AG04450 (cell line): ENCODE results near the gene DERA. TPM values are rescaled to one million over a fixed set of nuclear protein-coding genes. Genes with fewer than 3 reads are reported as not detected.
"Not testable (repeated sequence)": the region's sequence is repeated elsewhere in the genome, so short reads cannot be mapped to it uniquely, and the experiment has no call there.

Experiments used
- CTCF ChIA-PET: fragments of 300-600, 350-600 bp; formaldehyde crosslinking; extraction: SDS; loops from one replicate; lab custom pipeline; 2022; ENCODE audit warnings: antibody characterized with exemption, inconsistent platforms; lab: Charles Lee
- POLR2A ChIA-PET: fragments of 350-600 bp; formaldehyde crosslinking; extraction: SDS; loops from one replicate; lab custom pipeline; 2021; ENCODE audit warnings: antibody characterized with exemption, inconsistent platforms; lab: Yijun Ruan, JAX
- DNase-seq: peaks from one replicate; pipeline ENCODE4 v3.0.0-alpha.2; 2011; ENCODE audit warnings: low read depth, low spot score
- H3K27ac ChIP-seq: one replicate; pipeline ENCODE4 v1.5.1; 2012; ENCODE audit warnings: low read depth, low read length, control low read depth
- H3K27me3 ChIP-seq: one replicate; pipeline ENCODE4 v1.6.0; 2012; ENCODE audit warnings: low read length; ENCODE audit not compliant: control insufficient read depth, insufficient read depth
- H3K4me3 ChIP-seq: 2 replicates; pipeline ENCODE4 v1.5.1; 2011; ENCODE audit warnings: mild to moderate bottlenecking, low read depth, low read length, control low read depth
- H3K9me3 ChIP-seq: 2 replicates; pipeline ENCODE4 v1.5.1; 2012; ENCODE audit warnings: low read length; ENCODE audit not compliant: control insufficient read depth, insufficient read depth
- polyA plus RNA-seq: library from polyadenylated mRNA; depleted of rRNA; stranded (reverse); fragments of >200 nt; gene quantifications from 2 replicates; pipeline ENCODE4 v1.2.3, GENCODE V29; 2011
- TF ChIP-seq, protein P1 (sequence below): IDR thresholded peaks from 2 replicates; pipeline ENCODE4 v1.5.1; 2011; ENCODE audit warnings: low read depth, low read length, control low read depth, inconsistent platforms

Gene DERA
- polyA plus RNA-seq, 1 experiment, result 44.3 TPM

DNA sequence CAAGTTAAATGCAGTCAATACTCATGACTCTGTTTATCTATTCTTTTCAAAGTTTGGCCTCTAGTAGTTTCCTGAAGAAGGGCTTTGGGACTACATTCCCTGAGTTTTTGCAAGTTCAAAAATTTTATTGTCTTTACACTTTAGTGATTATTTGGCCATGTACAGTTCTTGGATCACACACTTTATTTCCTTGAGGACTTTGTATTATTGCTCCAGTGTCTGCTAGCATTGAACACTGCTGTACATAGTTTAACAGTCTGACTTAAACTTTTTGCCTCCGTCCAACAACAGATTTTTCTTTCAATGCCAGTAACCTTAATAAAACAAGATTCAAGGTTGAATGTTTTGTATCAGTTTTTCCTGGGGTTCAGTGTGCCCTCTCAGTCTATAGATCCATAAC, 132.3 kb downstream of the DERA start:
- H3K27me3 ChIP-seq, result no peaks in the 10 kb centered on the region
- H3K9me3 ChIP-seq, result no peaks in the 10 kb centered on the region
- H3K4me3 ChIP-seq, result no peak overlapping the region
- H3K27ac ChIP-seq, result no peak overlapping the region
- POLR2A ChIA-PET, result no interaction called here
- TF ChIP-seq, protein P1, sequence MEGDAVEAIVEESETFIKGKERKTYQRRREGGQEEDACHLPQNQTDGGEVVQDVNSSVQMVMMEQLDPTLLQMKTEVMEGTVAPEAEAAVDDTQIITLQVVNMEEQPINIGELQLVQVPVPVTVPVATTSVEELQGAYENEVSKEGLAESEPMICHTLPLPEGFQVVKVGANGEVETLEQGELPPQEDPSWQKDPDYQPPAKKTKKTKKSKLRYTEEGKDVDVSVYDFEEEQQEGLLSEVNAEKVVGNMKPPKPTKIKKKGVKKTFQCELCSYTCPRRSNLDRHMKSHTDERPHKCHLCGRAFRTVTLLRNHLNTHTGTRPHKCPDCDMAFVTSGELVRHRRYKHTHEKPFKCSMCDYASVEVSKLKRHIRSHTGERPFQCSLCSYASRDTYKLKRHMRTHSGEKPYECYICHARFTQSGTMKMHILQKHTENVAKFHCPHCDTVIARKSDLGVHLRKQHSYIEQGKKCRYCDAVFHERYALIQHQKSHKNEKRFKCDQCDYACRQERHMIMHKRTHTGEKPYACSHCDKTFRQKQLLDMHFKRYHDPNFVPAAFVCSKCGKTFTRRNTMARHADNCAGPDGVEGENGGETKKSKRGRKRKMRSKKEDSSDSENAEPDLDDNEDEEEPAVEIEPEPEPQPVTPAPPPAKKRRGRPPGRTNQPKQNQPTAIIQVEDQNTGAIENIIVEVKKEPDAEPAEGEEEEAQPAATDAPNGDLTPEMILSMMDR, result no peak
- DNase-seq, result no peak
- CTCF ChIA-PET, result interaction anchor here (0.7 kb wide), 1 partner anchor 14 kb away, joined by 3 read pairs; no protein-coding TSS in a partner anchor

DNA sequence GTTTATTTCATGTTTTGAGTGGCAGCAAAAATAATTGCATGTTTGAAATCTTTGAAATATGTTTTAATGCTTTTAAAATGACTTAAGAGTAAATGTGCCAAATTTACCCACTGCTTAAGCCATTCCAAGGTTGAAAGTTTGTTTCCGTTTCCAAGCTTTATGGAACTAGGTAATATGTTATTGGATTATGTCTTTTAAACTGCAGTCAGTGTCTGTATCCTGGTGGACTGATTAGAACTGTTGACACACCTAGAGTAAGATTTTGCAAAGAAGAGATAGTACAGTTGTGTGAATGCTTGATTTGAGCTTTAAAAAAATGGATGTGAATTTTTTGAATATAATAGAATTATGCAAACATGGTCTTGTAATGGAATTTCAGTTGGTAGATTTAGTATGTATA, 135.1 kb downstream of the DERA start:
- H3K9me3 ChIP-seq, result no peaks in the 10 kb centered on the region
- POLR2A ChIA-PET, result no interaction called here
- H3K4me3 ChIP-seq, result no peak overlapping the region
- DNase-seq, result no peak
- CTCF ChIA-PET, result no interaction called here
- H3K27ac ChIP-seq, result no peak overlapping the region
- no peaks in the 10 kb centered on the region for H3K27me3 ChIP-seq
- TF ChIP-seq, protein P1, result no peak

DNA sequence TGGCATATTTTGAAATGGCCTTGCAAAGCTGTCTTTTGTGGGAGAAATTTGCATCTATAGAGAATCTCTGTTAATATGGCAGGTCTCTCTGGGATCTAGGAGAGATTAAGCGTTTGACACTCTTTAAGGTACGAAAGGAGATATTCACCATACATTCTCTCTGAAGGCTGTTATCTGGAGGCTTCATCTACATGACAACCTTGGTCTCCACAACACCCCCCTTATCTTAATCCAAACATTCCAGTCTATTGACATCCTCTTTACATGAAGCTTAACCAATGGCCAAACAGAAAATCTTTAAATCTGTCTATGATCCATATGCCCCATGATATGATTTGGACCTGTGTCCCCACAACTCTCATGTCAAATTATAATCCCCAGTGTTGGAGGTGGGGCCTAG, 137.4 kb downstream of the DERA start:
- CTCF ChIA-PET, result no interaction called here
- no peak for DNase-seq
- POLR2A ChIA-PET, result no interaction called here
- no peaks in the 10 kb centered on the region for H3K27me3 ChIP-seq
- H3K27ac ChIP-seq, result no peak overlapping the region
- H3K4me3 ChIP-seq, result no peak overlapping the region
- no peaks in the 10 kb centered on the region for H3K9me3 ChIP-seq
- TF ChIP-seq, protein P1, result no peak

DNA sequence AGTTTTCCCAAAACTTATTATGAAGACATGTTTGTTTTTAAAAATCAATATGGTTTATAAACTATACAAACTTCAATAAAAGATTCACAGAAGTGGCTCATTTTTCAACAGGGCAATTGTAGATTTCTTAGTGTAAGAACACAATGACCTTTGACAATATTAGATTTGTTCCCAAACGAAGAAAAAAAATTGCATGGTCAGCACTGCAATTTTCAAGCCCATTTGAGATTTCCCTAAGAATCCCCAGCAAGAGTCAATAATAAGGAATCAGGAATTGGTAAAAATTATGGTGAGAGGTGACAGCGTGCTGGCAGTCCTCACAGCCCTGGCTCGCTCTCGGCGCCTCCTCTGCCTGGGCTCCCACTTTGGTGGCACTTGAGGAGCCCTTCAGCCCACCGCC, 145.8 kb downstream of the DERA start:
- ChIA-PET CTCF (no interaction called here), POLR2A (no interaction called here)
- no peaks in the 10 kb centered on the region for H3K27me3 ChIP-seq
- TF ChIP-seq, protein P1, result no peak
- DNase-seq, result no peak
- H3K9me3 ChIP-seq, result no peaks in the 10 kb centered on the region; the same call in 1 of the 2 replicates
- H3K4me3 ChIP-seq, result no peak overlapping the region
- no peak overlapping the region for H3K27ac ChIP-seq

DNA sequence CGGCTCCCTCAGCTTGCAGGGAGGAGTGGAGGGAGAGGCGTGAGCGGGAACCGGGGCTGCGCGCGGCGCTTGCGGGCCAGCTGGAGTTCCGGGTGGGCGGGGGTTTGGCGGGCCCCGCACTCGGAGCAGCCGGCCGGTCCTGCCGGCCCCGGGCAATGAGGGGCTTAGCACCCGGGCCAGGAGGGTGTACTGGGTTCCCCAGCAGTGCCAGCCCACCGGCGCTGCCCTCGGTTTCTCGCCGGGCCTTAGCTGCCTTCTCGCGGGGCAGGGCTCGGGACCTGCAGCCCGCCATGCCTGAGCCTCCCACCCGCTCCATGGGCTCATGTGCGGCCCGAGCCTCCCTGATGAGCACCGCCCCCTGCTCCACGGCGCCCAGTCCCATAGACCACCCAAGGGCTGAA, 146.2 kb downstream of the DERA start:
- DNase-seq, H3K4me3 ChIP-seq, H3K27me3 ChIP-seq, POLR2A ChIA-PET, H3K9me3 ChIP-seq, CTCF ChIA-PET, H3K27ac ChIP-seq: not testable (repeated sequence)

DNA sequence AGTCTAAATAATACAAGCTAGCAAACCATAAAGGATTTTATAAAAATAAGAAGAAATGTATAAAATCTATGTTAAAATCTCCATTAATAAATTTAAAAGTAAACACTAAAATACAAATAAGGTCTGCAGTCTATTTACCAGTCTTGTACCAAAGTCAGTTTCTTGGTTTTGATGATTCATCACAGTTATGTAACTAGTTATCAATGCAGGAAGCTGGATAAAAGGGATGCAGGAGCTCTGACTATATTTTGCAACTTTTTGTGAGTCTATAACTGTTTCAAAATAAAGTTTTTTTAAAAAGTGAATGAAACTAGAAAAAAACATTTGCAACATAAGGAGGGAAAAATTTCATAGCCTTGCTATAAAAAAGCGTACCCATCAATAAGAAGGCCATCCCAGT, 151.5 kb downstream of the DERA start:
- POLR2A ChIA-PET, result no interaction called here
- Histone ChIP-seq H3K27ac (no peak overlapping the region), H3K4me3 (no peak overlapping the region), H3K9me3 (no peaks in the 10 kb centered on the region), H3K27me3 (no peaks in the 10 kb centered on the region)
- TF ChIP-seq, protein P1, result no peak
- DNase-seq, result no peak
- CTCF ChIA-PET, result interaction anchor here (0.8 kb wide), 1 partner anchor 80 kb away, joined by 3 read pairs; no protein-coding TSS in a partner anchor
